Stimulated activated naive CD4-positive, alpha-beta T cell (primary cell): ENCODE results near the gene TNFSF13B.
"Not testable (repeated sequence)": the region's sequence is repeated elsewhere in the genome, so short reads cannot be mapped to it uniquely, and the experiment has no call there.

Source experiments
- DNase-seq, 6 experiments: peaks; one replicate each; lab custom pipeline; 2025; lab: John Stamatoyannopoulos, UW

Gene TNFSF13B

DNA sequence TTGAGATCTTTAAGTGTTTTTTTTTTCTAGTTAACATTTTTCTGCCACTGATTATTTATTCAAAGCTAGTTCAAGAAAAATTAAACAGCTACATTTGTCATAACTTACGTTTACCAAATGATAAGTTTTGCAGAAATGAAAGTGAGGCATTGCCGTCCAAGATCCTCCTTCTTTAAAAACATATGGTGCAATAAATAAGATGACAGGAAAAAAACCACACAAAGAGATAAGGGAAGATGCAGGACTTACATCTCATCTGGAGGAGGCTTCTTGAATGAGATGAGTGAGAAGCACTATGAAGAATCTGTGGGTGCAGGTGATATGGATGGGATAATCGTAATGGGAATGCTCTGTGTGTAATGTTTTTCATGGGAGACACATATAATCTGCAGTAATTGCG lies 12.4 kb downstream of the TNFSF13B start:
- DNase-seq, result no peak

- DNase-seq, result no peak
These were observed 13.6 kb downstream of the TNFSF13B start for GRCh38 chr13:108283110-108283509.

- no peak for DNase-seq
These were observed 19.2 kb downstream of the TNFSF13B start for GRCh38 chr13:108288741-108289140.

GRCh38 chr13:108289819-108290218 lies 20.3 kb downstream of the TNFSF13B start:
- no peak for DNase-seq

DNA sequence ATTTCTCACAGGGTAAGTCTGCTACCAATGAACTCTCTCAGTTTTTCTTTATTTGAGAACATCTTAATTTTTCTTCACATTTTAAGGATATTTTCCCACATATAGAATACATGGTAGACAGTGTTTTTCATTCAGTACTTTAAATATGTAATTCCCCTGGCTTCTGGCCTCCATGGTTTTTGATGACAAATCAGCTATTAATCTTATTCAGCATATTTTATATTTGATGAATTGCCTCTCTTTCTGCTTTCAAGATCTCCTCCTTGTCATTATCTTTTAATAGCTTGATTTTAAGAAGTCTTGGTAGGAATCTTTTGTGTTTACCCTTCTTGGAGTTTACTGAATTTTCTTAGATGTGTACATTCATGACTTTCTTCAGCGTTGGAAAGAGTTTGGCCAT lies 27.6 kb downstream of the TNFSF13B start:
- DNase-seq, result no peak

- DNase-seq, result no peak
These were observed 32.8 kb downstream of the TNFSF13B start for GRCh38 chr13:108302279-108302678.

GRCh38 chr13:108304170-108305016 lies 34.9 kb downstream of the TNFSF13B start:
- DNase-seq, result no peak

DNA sequence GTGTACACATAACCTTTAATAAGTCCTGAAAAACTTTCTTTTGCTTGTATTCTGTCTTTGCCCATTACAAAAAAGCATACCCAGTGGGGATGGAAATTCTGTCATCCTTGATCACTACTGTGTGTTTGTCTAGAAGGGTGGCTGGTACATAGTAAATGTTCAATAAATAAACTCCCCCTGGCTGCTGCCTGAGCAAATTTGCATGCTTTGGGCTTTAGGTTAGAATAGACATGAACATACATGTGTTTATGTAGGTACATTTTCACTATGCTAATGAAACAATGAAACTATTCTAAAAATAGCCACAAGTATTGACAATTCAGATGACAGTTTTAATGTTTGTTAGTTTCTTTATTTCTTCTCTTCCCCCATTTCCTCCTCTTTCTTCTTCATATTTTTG lies 36.1 kb downstream of the TNFSF13B start:
- no peak for DNase-seq

- peak in 3 of 6 experiments; percentile 2 to 38 (median 16) for DNase-seq
These were observed 37.3 kb downstream of the TNFSF13B start for GRCh38 chr13:108306860-108307259.

GRCh38 chr13:108311596-108311995 lies 42.1 kb downstream of the TNFSF13B start:
- DNase-seq, result not testable (repeated sequence)

GRCh38 chr13:108313382-108313781 lies 43.9 kb downstream of the TNFSF13B start:
- DNase-seq, result no peak

- no peak for DNase-seq
These were observed 45.8 kb downstream of the TNFSF13B start for GRCh38 chr13:108315273-108315672.

DNA sequence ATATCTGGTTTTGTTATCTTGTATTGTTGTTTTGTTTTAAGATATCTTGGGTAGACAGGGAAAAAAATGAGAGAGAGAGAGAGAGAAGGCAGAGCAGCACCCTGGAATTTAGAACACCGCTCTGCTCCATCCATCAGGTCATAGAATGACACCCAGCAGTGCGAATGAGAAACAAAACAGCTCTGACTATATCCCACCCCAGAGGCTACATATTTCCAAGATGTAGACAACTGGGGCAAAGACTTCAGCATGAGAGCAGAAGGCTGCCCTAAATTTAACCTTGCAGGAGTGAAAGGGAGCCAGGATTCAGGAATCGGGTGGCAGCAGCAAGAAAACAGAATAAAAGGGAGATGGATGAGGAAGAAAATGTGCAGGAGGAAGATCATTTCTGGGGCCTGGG lies 46.5 kb downstream of the TNFSF13B start:
- no peak for DNase-seq

- DNase-seq, result no peak
These were observed 46.9 kb downstream of the TNFSF13B start for GRCh38 chr13:108316413-108316812.

- DNase-seq, result peak in 3 of 6 experiments; percentile 23 to 55 (median 54)
These were observed 52.8 kb downstream of the TNFSF13B start for GRCh38 chr13:108322206-108322824.

- no peak for DNase-seq
These were observed 53.5 kb downstream of the TNFSF13B start for GRCh38 chr13:108323031-108323430.

DNA sequence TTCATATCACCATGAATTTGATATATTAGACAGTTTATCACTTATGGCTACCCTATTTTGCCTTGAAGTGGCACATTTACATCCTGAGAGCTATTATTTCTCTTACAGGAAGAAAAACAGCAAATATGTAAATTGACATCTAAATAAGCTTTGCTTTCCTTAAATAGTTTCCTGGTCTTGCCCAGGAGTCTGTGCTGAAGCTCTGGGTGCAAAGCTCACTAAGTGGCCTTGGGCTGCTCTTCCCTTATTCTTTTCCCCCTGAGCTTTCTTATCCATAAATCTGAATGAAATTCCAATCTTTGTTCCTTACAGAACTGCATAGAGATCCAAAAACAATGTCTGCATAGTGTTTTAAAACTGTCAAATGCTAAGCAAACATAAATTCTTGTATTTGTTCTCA lies 56.3 kb downstream of the TNFSF13B start:
- DNase-seq, result no peak

DNA sequence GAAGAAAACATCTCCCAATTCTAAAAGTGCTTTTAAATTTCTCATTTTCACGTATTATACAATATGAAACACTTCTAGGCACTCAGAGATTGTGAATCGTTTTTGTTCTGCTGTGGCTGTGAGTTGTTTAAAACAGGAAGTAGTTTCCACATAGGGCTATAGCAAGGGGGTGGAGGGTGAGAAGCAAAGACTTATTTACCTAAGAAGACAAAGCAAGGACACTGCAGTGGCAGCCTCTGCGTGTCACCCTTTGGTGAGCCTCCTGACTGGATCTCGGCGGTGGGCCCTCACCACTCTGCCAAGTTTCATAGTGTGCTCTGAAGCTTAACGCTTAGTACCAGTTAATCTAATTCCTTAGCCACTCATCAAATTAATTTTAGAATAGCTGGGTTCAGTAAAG lies 56.8 kb downstream of the TNFSF13B start:
- no peak for DNase-seq

DNA sequence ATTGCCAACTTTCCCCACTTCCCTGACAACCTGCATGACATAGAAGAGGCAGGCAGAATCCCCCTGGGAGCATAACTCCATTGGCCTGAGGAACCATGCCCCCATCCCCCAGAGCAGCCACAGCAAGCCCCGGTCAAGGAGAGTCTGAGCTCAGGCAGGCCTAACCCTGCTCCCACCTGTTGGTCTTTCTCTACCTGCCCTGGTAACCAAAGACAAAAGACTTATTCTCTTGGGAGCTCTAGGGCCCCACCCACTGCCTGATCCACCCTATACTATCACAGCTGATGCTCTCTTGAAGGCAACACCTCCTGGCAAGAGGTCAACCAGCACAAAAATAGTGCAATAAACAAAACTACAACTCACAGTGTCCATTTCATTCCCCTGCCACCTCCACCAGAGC lies 59.3 kb downstream of the TNFSF13B start:
- no peak for DNase-seq

DNA sequence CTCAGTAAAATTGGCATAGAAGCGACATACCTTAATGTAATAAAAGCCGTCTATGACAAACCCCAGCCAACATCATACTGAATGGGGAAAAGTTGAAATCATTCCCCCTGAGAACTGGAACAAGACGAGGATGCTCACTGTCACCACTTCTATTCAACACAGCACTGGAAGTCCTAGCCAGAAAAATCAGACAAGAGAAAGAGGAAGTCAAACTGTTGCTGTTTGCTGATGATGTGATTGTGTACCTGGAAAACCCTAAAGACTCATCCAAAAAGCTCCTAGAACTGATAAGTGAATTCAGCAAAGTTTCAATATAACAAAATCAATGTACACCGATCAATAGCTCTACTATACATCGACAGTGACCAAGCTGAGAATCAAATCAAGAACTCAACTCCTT lies 63.3 kb downstream of the TNFSF13B start:
- DNase-seq, result no peak

DNA sequence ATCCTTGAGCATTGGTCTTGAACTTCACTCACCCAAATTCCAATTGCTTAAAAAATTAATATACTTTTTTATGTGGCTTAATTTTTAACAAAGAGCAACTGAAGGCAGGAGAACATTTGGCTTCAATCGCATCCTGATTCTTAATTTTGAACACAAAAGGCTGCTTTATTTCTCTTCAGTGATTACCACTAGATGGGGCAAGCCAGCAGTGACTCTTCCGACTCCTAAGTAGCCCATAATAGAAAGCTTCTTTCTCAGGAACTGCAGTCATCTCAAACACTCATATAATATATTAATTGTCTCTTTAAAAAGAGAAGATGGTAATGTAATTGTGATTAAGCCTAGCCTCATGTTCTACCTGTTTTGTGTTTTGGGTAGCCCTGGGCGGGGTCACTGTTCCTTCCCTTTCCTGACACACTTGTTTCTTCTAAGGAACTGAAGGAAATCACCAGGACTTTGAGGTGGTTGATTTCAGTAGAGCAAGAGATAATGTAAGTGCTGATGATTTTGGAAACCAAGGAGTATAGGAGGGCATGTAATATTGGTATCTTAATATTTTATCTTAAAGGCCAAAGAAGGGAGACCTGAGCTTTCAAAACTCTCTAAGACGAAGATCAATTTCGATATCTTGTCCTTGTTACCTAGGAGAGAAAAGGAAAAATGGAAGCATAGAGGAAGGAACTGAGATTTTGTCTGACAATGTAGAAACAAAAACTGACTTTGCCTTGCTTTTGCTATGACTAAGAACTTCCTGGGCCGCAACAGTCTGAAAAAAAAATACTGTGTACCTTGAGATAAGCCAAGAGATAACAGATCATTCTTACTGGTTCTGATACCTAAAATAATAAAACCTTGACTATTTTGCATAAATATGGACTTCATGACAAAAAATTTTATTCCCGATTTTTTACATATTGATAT lies 73.1 kb downstream of the TNFSF13B start:
- DNase-seq, result peak in 3 of 6 experiments; percentile 18 to 50 (median 29)

DNA sequence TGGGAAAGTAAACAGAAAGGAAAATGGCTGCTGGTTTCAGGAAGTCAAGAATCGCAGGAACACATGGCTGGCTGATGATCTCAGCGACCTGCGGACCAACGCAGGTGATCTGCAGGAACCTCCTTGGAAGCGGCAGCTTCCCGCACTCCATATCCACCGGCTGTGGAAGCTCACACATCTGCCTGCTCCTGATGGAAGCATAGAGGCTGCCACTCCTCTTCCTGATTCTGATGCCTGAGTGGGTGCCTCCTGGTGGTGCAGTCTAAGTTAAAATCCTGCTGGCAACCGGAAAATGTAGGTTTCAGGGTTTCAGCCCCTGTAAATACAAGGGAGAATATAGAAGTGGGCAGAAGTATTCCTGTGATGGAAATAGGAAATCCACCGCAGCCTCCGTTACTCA lies 75.5 kb downstream of the TNFSF13B start:
- DNase-seq, result no peak
